Peyer's patch (tissue), 4 donors: ENCODE data around the gene PTH2. TPM values are rescaled to one million over a fixed set of nuclear protein-coding genes. Genes with fewer than 3 reads are reported as not detected.

ENCODE experiments used
- DNase-seq, 3 donors: peaks; one replicate each; pipeline ENCODE4 v3.0.0-alpha.2; 2017 to 2019
- H3K27ac ChIP-seq, 4 donors: fragments of 200-600 bp; sonication (generic); one replicate each; pipeline ENCODE4 v1.5.1; 2016 to 2019
- H3K27me3 ChIP-seq, 2 donors: fragments of 200-600 bp; sonication (generic); one replicate each; pipeline ENCODE4 v1.5.1; 2019
- H3K36me3 ChIP-seq, 3 donors: fragments of 200-600 bp; sonication (generic); one replicate each; pipeline ENCODE4 v1.5.1; 2016 to 2019
- H3K4me1 ChIP-seq, 4 donors: fragments of 200-600 bp; sonication (generic); one replicate each; pipeline ENCODE4 v1.5.1; 2016 to 2019
- H3K4me3 ChIP-seq, 4 donors: fragments of 200-600 bp; sonication (generic); 1 replicate in 3 of 4; 2 replicates in 1 of 4; pipeline ENCODE4 v1.5.1; 2016 to 2019; ENCODE audit warnings: mild to moderate bottlenecking in 1 of 4
- H3K9me3 ChIP-seq, 4 donors: fragments of 200-600 bp; sonication (generic); one replicate each; pipeline ENCODE4 v1.5.1; 2016 to 2019; ENCODE audit warnings: mild to moderate bottlenecking in 1 of 4
- POLR2A ChIP-seq, 2 donors: fragments of 450-650 bp; IDR thresholded peaks; one replicate each; pipeline ENCODE4 v1.5.1; 2017; ENCODE audit warnings: antibody characterized with exemption in 2 of 2, mild to moderate bottlenecking in 2 of 2, moderate library complexity in 2 of 2
- total RNA-seq, 4 donors: library from RNA; depleted of rRNA; stranded (reverse); fragments of >200 nt; gene quantifications; one replicate each; pipeline ENCODE4 v1.1.0, GENCODE V29; 2016
- TF ChIP-seq, protein P1 (sequence below), 6 experiments: fragments of 450-650 bp in 4 of 6; fragments of 200-600 bp in 2 of 6; sonication (generic) in 1 of 6; IDR thresholded peaks; one replicate each; pipeline ENCODE4 v1.5.1; 2017 to 2019; ENCODE audit warnings: antibody characterized with exemption in 6 of 6, mild to moderate bottlenecking in 3 of 6, moderate library complexity in 1 of 6

Gene PTH2
- total RNA-seq, 4 donors from 2014 or later = not detected

DNA sequence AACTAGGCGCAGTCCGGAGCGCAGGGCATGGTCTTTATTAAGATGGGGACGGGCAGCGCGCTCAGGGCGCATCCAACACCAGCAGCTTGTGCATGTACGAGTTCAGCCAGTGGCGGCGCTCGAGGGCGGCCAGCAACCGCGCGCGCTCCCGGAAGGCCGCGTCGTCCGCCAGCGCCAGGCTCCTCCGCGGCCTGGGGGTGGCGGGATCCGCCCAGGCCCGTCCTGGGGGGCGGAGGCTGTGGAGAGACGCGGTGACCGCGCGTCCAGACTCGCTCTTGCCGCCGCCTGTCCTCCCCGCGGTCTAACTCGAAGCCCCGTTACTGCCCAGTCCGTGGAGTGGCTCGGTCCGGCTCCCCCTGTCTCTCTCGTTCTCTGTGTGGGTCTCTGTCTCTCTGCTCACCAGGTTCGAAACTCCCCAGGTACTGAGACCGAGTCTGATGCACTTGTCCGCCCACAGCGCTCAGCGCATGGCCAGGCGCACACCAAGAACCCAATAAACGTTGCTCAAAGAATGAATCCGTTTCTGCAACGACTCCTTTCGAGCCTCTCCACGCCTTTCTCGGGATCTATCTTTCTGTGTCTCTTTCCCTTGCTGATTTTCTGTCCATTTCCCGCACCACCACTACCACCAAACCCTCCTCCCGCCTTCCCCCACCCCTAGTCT is 702 bp downstream of the PTH2 start:
- H3K4me1 ChIP-seq = peaks cover 3 to 21% (median 16%) of the 10 kb centered on the region in 4 donors
- no peak overlapping the region for H3K27ac ChIP-seq
- DNase-seq = no peak
- peaks cover 0 to 58% of the 10 kb centered on the region in 2 donors for H3K27me3 ChIP-seq
- peak overlapping the region in 3 of 4 donors; percentile 23 to 41 (median 24) for H3K4me3 ChIP-seq
- TF ChIP-seq POLR2A (IDR thresholded peaks at IDR 0.05) = no peak
- TF ChIP-seq, protein P1, sequence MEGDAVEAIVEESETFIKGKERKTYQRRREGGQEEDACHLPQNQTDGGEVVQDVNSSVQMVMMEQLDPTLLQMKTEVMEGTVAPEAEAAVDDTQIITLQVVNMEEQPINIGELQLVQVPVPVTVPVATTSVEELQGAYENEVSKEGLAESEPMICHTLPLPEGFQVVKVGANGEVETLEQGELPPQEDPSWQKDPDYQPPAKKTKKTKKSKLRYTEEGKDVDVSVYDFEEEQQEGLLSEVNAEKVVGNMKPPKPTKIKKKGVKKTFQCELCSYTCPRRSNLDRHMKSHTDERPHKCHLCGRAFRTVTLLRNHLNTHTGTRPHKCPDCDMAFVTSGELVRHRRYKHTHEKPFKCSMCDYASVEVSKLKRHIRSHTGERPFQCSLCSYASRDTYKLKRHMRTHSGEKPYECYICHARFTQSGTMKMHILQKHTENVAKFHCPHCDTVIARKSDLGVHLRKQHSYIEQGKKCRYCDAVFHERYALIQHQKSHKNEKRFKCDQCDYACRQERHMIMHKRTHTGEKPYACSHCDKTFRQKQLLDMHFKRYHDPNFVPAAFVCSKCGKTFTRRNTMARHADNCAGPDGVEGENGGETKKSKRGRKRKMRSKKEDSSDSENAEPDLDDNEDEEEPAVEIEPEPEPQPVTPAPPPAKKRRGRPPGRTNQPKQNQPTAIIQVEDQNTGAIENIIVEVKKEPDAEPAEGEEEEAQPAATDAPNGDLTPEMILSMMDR (IDR thresholded peaks at IDR 0.05) = peak in 3 of 6 experiments; percentile 16 to 39 (median 36)
- no peaks in the 10 kb centered on the region for H3K9me3 ChIP-seq
- no peaks in the 10 kb centered on the region for H3K36me3 ChIP-seq

DNA sequence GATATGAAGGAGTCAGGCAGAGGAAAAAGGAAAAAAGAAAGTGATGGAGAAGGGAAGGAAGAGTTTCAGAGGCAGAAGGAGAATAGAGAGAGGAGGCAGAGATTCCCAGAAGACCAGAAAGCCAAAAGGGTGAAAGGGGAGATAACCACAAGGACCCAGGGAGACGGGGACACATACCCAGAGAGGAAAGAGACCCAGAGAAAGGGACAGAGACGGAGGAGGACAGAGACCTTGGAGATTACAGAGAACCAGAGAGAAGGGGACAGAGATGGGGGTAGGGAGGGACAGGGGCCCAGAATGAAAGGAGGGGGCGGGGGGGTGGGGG is 1.4 kb downstream of the PTH2 start:
- Histone ChIP-seq H3K4me1 (peaks cover 3 to 21% (median 16%) of the 10 kb centered on the region in 4 donors), H3K27me3 (peaks cover 0 to 53% of the 10 kb centered on the region in 2 donors), H3K27ac (no peak overlapping the region), H3K4me3 (no peak overlapping the region), H3K9me3 (no peaks in the 10 kb centered on the region), H3K36me3 (no peaks in the 10 kb centered on the region)
- no peak for DNase-seq
- TF ChIP-seq, protein P1 (IDR thresholded peaks at IDR 0.05) = no peak
- TF ChIP-seq POLR2A (IDR thresholded peaks at IDR 0.05) = no peak

DNA sequence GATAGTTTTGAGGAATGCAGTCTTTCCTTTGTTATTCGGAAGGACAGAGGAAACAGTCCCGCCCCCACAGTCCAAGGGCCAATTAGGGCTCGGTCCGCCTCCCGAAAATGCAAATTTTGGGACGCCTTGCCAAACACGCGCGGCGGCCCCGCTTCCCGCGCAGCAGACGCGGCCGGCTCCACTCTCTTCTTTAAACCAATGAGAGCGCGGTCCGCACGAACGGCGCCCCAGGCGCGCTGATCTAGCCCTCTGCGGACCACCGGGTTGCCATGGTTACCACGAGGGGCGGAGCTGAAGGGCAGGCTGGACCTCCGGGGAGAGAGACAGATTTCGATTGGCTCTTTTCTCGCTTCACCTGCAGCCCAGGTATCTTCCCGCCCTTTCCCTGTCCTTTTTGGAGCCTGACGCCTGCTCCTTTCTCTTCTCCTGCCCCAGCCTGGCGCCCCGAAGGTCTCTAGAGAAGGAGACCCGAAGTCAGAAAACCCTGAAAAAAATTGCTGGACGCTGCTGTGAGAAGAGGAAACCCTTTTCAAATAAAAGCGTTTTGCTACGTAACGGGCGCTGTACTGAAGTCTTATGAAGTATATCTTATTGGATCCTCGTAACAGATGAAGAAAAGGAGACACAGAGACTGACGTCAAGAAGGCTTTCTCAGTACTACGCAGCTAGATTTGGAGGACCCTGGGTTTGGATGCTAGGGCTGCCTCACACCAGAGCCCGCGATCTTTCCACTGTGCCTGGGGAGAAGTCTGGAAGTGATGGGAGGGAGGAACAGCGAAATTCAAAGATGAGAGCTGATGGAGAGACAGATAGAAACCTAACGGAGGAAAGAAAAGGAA is 2.0 kb downstream of the PTH2 start:
- peak; percentile 35 to 67 (median 62) for DNase-seq
- TF ChIP-seq POLR2A (IDR thresholded peaks at IDR 0.05) = no peak
- TF ChIP-seq, protein P1 (IDR thresholded peaks at IDR 0.05) = no peak
- Histone ChIP-seq H3K27ac (no peak overlapping the region), H3K4me3 (peak overlapping the region in 2 of 4 donors; percentile 13 to 31), H3K4me1 (peaks cover 3 to 21% (median 16%) of the 10 kb centered on the region in 4 donors), H3K36me3 (no peaks in the 10 kb centered on the region), H3K9me3 (no peaks in the 10 kb centered on the region), H3K27me3 (peaks cover 0 to 47% of the 10 kb centered on the region in 2 donors)

DNA sequence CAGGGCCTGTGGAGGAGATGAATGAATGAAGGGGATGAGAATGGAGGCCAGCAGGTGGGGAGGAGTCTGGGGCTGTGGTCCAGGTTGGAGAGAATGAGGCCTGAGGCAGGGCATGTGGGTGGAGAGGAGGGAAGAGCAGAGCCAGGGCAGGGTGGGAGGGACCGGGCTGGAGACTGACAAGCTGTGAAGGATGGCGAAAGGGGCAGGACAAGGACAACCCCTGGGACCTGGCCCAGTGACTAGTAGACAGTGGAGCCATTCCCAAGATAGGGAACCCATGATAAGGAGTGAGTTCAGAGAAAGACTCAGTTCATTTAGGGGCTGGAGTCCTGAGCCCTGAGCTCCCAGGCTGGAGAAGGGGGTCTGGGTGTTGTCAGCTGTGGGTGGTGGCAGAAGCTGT is 3.0 kb downstream of the PTH2 start:
- H3K4me3 ChIP-seq = no peak overlapping the region
- no peaks in the 10 kb centered on the region for H3K36me3 ChIP-seq
- no peaks in the 10 kb centered on the region for H3K9me3 ChIP-seq
- DNase-seq = peak in 1 of 3 donors; percentile 23
- no peak for TF ChIP-seq POLR2A (IDR thresholded peaks at IDR 0.05)
- TF ChIP-seq, protein P1 (IDR thresholded peaks at IDR 0.05) = no peak
- H3K4me1 ChIP-seq = peaks cover 3 to 21% (median 16%) of the 10 kb centered on the region in 4 donors
- peaks cover 0 to 40% of the 10 kb centered on the region in 2 donors for H3K27me3 ChIP-seq
- no peak overlapping the region for H3K27ac ChIP-seq

DNA sequence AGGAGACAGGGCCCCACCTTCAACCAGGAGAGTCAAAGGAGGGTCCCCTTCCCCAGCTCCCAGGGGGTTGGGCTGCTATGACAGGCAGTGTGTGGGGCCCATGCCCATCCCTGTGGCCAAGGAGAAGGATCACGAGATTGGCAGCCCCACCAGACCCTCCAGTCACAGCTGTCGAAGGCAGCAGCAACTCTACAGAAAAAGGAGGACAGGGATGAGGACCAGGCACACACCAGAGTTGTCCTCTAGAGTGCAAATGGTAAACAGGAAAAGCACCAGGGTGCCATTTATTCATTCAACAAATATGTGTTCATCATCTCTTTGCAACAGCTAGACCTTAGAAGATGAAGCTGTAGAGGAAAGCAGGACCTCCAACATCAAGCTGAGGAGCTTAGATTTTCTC is 4.1 kb downstream of the PTH2 start:
- Histone ChIP-seq H3K27me3 (peaks cover 0 to 39% of the 10 kb centered on the region in 2 donors), H3K4me1 (peaks cover 3 to 21% (median 16%) of the 10 kb centered on the region in 4 donors), H3K27ac (no peak overlapping the region), H3K9me3 (no peaks in the 10 kb centered on the region), H3K4me3 (no peak overlapping the region), H3K36me3 (no peaks in the 10 kb centered on the region)
- DNase-seq = no peak
- TF ChIP-seq POLR2A (IDR thresholded peaks at IDR 0.05) = no peak
- TF ChIP-seq, protein P1 (IDR thresholded peaks at IDR 0.05) = no peak
